HEK293T (cell line): ENCODE data around the gene NPFF.

ENCODE experiments used
- CTCF ChIA-PET: fragments of 350-600 bp; formaldehyde crosslinking; extraction: SDS; loops from one replicate; lab custom pipeline; 2021; ENCODE audit warnings: antibody characterized with exemption, inconsistent platforms; lab: Yijun Ruan, JAX
- POLR2A ChIA-PET: fragments of 350-600 bp; formaldehyde crosslinking; extraction: SDS; loops from one replicate; lab custom pipeline; 2020; ENCODE audit warnings: antibody characterized with exemption, inconsistent platforms; lab: Yijun Ruan, JAX
- DNase-seq: peaks from one replicate; pipeline ENCODE4 v3.0.0; 2012; ENCODE audit warnings: mixed read lengths; ENCODE audit errors: extremely low spot score
- ARNT ChIP-seq: fragments of 450-650 bp; IDR thresholded peaks from 2 replicates; pipeline ENCODE4 v1.6.1; 2017; ENCODE audit warnings: mild to moderate bottlenecking
- BHLHE40 ChIP-seq: fragments of 450-650 bp; IDR thresholded peaks from 2 replicates; pipeline ENCODE4 v1.6.1; 2016; ENCODE audit warnings: mild to moderate bottlenecking, moderate library complexity, borderline replicate concordance
- CTBP1 ChIP-seq: fragments of 450-650 bp; IDR thresholded peaks from 2 replicates; pipeline ENCODE4 v1.6.1; 2016; ENCODE audit warnings: borderline replicate concordance
- ELF4 ChIP-seq: fragments of 450-650 bp; IDR thresholded peaks from 2 replicates; pipeline ENCODE4 v1.6.1; 2017; ENCODE audit warnings: antibody characterized with exemption
- FOXA1 ChIP-seq: fragments of 450-650 bp; IDR thresholded peaks from 2 replicates; pipeline ENCODE4 v1.6.1; 2016; ENCODE audit warnings: mild to moderate bottlenecking
- FOXK2 ChIP-seq: fragments of 450-650 bp; IDR thresholded peaks from 2 replicates; pipeline ENCODE4 v1.6.1; 2016; ENCODE audit warnings: mild to moderate bottlenecking
- FOXM1 ChIP-seq: fragments of 450-650 bp; IDR thresholded peaks from 2 replicates; pipeline ENCODE4 v1.6.1; 2017; ENCODE audit warnings: mild to moderate bottlenecking, borderline replicate concordance
- HDGF ChIP-seq: fragments of 450-650 bp; IDR thresholded peaks from 2 replicates; pipeline ENCODE4 v1.6.1; 2017; ENCODE audit warnings: antibody characterized with exemption, borderline replicate concordance
- L3MBTL2 ChIP-seq: fragments of 450-650 bp; conservative IDR thresholded peaks from 2 replicates; pipeline ENCODE4 v1.6.1; 2016; ENCODE audit warnings: mild to moderate bottlenecking
- LEF1 ChIP-seq: fragments of 450-650 bp; IDR thresholded peaks from 2 replicates; pipeline ENCODE4 v1.6.1; 2017; ENCODE audit warnings: mild to moderate bottlenecking, borderline replicate concordance
- NFRKB ChIP-seq: fragments of 450-650 bp; IDR thresholded peaks from 2 replicates; pipeline ENCODE4 v1.6.1; 2016; ENCODE audit warnings: mild to moderate bottlenecking, moderate library complexity
- SP1 ChIP-seq: fragments of 450-650 bp; IDR thresholded peaks from 2 replicates; pipeline ENCODE4 v1.6.1; 2017
- SUZ12 ChIP-seq: fragments of 450-650 bp; IDR thresholded peaks from 2 replicates; pipeline ENCODE4 v1.6.1; 2016; ENCODE audit warnings: mild to moderate bottlenecking
- TARDBP ChIP-seq: fragments of 450-650 bp; IDR thresholded peaks from 2 replicates; pipeline ENCODE4 v1.6.1; 2016
- ZNF384 ChIP-seq: fragments of 450-650 bp; IDR thresholded peaks from 2 replicates; pipeline ENCODE4 v1.6.1; 2016
- TF ChIP-seq, protein P1 (sequence below): fragments of 450-650 bp; IDR thresholded peaks from 2 replicates; pipeline ENCODE4 v1.6.1; 2016

Gene NPFF

DNA sequence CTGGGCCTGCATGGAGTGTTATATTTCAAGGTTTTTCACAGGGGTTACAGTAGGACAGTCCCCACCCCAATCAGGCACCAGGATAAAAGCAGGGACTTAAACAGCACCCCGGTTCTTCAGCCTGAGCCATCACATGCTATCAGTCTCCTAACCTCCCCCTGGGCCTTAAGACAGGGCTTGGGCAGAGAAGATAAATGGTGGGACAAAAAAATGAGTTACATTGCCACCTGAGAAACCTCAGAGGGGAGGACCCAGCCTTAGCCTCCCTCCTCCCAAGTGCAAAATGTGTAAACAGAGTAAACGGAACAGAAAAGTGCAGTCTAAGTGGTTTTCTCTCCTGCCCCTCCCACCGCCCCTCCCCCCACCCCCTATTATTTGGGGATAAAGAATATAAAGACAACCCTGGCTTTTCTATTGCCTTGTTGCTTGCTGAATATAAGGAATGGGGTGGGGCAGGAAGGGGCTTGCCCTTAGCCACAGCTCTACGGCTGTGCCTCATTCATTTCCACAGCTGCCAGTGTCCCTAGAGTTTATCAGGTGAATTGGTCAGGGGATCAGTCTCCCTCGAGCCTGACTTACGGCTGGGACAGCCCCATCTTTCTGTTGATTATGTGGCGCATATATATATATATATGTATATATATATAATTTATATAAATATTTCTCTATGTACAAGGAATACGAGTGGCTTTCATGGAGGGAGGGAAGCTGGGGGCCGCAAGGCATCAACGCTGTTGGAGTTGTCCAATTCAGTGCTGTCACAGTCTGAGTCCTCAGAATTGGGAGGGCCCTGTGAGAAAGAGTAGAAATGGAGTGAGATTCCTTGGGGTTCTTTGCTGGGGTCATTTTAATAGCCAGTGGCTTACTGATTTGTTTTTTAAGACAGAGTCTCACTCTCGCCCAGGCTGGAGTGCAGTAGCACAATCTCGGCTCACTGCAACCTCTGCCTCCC lies 26.5 kb downstream of the NPFF start:
- POLR2A ChIA-PET, result interaction anchor here (0.7 to 2.7 kb wide), 4 partner anchors 12 to 186 kb away, joined by 3 to 19 read pairs (median 6); partner anchors contain the start of genes PFDN5 and TARBP2
- DNase-seq, result no peak
- TF ChIP-seq FOXA1 (no peak), ELF4 (no peak), LEF1 (no peak), FOXK2 (no peak), L3MBTL2 (no peak), NFRKB (no peak)
- TF ChIP-seq, protein P1, sequence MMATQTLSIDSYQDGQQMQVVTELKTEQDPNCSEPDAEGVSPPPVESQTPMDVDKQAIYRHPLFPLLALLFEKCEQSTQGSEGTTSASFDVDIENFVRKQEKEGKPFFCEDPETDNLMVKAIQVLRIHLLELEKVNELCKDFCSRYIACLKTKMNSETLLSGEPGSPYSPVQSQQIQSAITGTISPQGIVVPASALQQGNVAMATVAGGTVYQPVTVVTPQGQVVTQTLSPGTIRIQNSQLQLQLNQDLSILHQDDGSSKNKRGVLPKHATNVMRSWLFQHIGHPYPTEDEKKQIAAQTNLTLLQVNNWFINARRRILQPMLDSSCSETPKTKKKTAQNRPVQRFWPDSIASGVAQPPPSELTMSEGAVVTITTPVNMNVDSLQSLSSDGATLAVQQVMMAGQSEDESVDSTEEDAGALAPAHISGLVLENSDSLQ, result no peak
- CTCF ChIA-PET, result interaction anchor here (0.6 kb wide), 1 partner anchor 31 kb away, joined by 3 read pairs; no protein-coding TSS in a partner anchor

DNA sequence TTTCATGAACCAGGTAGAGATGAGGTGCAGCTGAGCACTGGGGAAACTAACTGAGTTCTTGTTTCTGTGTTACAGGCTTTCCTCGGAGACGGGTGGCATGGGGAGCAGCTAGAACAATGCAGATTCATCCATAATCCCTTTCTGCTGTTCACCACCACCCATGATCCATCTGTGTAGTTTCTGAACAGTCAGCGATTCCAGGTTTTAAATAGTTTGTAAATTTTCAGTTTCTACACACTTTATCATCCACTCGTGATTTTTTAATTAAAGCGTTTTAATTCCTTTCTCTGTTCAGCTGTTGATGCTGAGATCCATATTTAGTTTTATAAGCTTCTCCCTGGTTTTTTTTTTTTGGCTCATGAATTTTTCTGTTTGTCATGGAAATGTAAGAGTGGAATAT lies 28.0 kb downstream of the NPFF start:
- ChIA-PET POLR2A (interaction anchor here (1.9 kb wide), 1 partner anchor 100 kb away, joined by 5 read pairs; no protein-coding TSS in a partner anchor), CTCF (no interaction called here)
- TF ChIP-seq FOXM1 (no peak), TARDBP (no peak), LEF1 (no peak), NFRKB (no peak), SUZ12 (no peak), L3MBTL2 (no peak), ELF4 (no peak), FOXA1 (no peak), HDGF (no peak), SP1 (no peak), ARNT (no peak), FOXK2 (no peak), CTBP1 (no peak), ZNF384 (no peak), BHLHE40 (no peak)
- TF ChIP-seq, protein P1, result no peak
- no peak for DNase-seq

DNA sequence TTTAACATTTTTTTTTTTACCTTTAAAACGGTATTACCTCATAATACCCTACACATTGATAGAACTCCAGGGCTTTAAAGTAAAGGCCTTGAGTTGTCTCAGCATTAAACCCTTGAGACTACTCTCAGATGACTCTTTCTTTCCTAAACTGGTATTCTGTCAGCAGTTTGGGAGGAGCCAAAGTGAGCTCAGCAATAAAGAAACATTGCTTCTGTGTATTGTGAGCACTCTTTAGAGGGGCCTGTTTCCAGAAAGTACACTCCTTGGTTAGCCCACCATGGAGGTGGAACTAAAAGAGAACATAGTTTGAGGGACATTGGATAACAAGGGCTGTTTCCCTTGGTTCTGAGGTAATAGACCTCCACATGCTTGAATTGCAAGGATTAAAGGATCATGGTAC lies 28.4 kb downstream of the NPFF start:
- CTCF ChIA-PET, result no interaction called here
- DNase-seq, result no peak
- POLR2A ChIA-PET, result interaction anchor here (1.9 kb wide), 1 partner anchor 99 kb away, joined by 5 read pairs; no protein-coding TSS in a partner anchor
- no peak for TF ChIP-seq HDGF
- TF ChIP-seq, protein P1, result no peak
- no peak for TF ChIP-seq FOXK2
- no peak for TF ChIP-seq CTBP1
- no peak for TF ChIP-seq LEF1
- no peak for TF ChIP-seq FOXA1
- no peak for TF ChIP-seq NFRKB
- TF ChIP-seq SUZ12, result no peak
- no peak for TF ChIP-seq ARNT
- no peak for TF ChIP-seq BHLHE40
- TF ChIP-seq FOXM1, result no peak
- no peak for TF ChIP-seq SP1
- no peak for TF ChIP-seq L3MBTL2
- TF ChIP-seq ELF4, result no peak

DNA sequence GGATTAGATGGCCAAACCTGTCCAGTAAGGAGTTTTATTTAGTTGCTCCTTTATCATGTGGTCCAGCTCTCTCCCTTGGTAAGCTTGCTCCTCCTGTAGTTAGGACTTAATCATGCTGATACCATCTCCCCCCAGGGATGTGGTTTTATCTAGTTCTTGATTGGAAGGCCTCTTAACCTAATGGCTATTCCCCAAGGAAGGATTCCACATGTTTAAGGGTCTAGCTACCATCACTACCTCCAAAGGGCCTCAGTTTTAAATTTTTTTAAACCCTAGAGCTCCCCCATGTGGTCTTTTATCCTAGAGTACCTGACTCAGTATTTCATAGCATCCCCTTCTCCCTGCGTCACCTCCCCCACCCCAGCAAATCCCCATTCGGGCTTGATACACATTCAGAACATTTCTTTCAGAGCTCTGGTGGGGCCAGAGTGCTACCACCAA lies 30.5 kb downstream of the NPFF start:
- ChIA-PET CTCF (interaction anchor here (0.6 to 2.2 kb wide), 6 partner anchors 15 to 257 kb away, joined by 3 to 8 read pairs (median 4); partner anchors contain the start of gene TARBP2), POLR2A (interaction anchor here (1.0 to 4.1 kb wide), 3 partner anchors 24 to 157 kb away, joined by 3 to 18 read pairs (median 3); partner anchors contain the start of gene TARBP2)
- TF ChIP-seq SP1 (no peak), L3MBTL2 (no peak), HDGF (no peak), FOXM1 (no peak), FOXK2 (no peak), SUZ12 (no peak), NFRKB (no peak), ELF4 (no peak), ARNT (no peak)
- DNase-seq, result peak; percentile 34

DNA sequence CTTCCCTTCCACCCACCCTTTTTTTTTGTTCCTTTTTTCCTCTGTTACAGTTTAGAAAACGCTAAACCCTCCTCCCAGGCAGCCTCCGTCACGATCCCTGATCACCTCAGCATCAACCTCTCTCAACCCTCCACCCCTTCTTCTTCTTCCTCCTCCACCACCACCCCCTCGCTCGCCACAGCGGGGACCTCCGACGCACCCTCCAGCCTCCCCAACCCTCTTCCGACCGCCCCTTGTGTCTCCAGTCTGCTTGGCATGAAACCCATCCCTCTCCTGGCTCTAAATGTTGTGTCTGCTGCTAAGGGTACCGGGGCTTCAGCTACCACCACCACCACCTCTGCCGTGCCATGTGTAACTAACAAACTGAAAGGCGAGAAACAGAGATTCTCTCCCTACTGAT lies 32.5 kb downstream of the NPFF start:
- no peak for DNase-seq
- CTCF ChIA-PET, result interaction anchor here (1.0 kb wide), 1 partner anchor 34 kb away, joined by 4 read pairs; no protein-coding TSS in a partner anchor
- POLR2A ChIA-PET, result interaction anchor here (1.1 to 4.1 kb wide), 3 partner anchors 17 to 153 kb away, joined by 4 to 18 read pairs (median 9); partner anchors contain the start of genes AAAS and TARBP2
- TF ChIP-seq ARNT (no peak), SP1 (no peak), FOXK2 (no peak), BHLHE40 (no peak), CTBP1 (no peak), LEF1 (no peak)
- TF ChIP-seq, protein P1, result no peak
